Immature natural killer cell (primary cell): Measurements from ENCODE around the gene ZNF764. TPM values are rescaled to one million over a fixed set of nuclear protein-coding genes. Genes with fewer than 3 reads are reported as not detected.

Source experiments
- DNase-seq, 3 donors: peaks; one replicate each; pipeline ENCODE4 v3.0.0; 2022; ENCODE audit warnings: mixed read lengths in 1 of 3
- H3K27ac Mint-ChIP-seq, 6 donors: one replicate each; pipeline ENCODE4 v1.8.0; 2020; ENCODE audit warnings: mixed read lengths in 6 of 6, mild to moderate bottlenecking in 5 of 6, inconsistent platforms in 4 of 6, moderate library complexity in 3 of 6
- H3K27me3 Mint-ChIP-seq, 3 donors: one replicate each; pipeline ENCODE4 v1.8.0; 2020 to 2021; ENCODE audit warnings: low read depth in 3 of 3, mild to moderate bottlenecking in 3 of 3, mixed read lengths in 3 of 3, moderate library complexity in 3 of 3, inconsistent platforms in 1 of 3
- H3K36me3 Mint-ChIP-seq, 3 donors: one replicate each; pipeline ENCODE4 v1.8.0; 2020; ENCODE audit warnings: mixed read lengths in 3 of 3, inconsistent platforms in 2 of 3, mild to moderate bottlenecking in 2 of 3
- H3K4me1 Mint-ChIP-seq, 2 donors: one replicate each; pipeline ENCODE4 v1.8.0; 2020; ENCODE audit warnings: inconsistent platforms in 2 of 2, mild to moderate bottlenecking in 2 of 2, mixed read lengths in 2 of 2, moderate library complexity in 1 of 2
- H3K4me3 Mint-ChIP-seq, 5 donors: one replicate each; pipeline ENCODE4 v1.8.0; 2020; ENCODE audit warnings: mild to moderate bottlenecking in 5 of 5, mixed read lengths in 5 of 5, inconsistent platforms in 3 of 5, moderate library complexity in 3 of 5
- H3K9me3 Mint-ChIP-seq, 6 donors: one replicate each; pipeline ENCODE4 v1.8.0; 2020; ENCODE audit warnings: mild to moderate bottlenecking in 6 of 6, mixed read lengths in 6 of 6, inconsistent platforms in 4 of 6, moderate library complexity in 3 of 6
- polyA plus RNA-seq, 3 donors: library from polyadenylated mRNA; unstranded; fragments of 300-500 nt; fragmentation: Illumina TruSeq; gene quantifications; one replicate each; pipeline ENCODE4 v1.2.3, GENCODE V29; 2021

ZNF764 gene
- polyA plus RNA-seq, 3 donors from 2014 or later: 1.3 to 6.3 (median 2.3) TPM

DNA sequence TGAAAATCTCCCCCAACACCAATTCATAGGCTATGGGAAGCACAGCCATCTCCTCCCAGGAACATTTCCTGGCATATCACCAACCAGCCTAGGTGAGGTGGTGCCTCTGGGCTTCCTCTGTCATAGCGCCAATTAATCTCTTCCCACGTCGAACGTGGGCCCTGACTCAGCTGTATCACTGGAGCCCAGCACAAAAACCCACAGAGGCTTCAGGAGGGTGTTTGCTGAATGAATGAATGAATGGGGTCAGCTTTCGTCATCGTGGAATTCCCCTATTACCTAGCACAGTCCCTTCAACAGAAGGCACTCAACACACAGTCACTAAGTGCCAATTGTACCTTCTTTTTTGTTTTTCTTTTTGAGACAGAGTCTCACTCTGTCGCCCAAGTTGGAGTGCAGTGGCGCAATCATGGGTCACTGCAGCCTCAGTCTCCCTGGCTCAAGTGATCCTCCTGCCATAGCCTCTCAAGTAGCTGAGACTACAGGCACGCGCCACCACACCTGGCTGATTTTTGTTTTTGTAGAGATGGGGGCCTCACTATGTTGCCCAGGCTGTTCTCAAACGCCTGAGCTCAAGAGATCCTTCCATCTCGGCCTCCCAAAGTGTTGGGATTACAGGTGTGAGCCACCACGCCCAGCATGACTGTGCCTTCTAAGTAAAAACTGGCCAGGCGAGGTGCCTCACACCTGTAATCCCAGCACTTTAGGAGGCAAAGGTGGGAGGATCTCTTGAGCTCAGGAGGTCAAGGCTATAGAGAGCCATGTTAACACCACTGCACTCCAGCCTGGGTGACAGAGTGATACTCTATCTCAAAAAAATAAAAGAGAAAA, 9.2 kb upstream of the ZNF764 start:
- Mint-ChIP-seq H3K36me3 (no peaks in the 10 kb centered on the region), H3K4me1 (peaks cover 23 to 27% of the 10 kb centered on the region in 2 donors), H3K27ac (peak overlapping the region; percentile 85 to 95 (median 92)), H3K27me3 (peaks cover 2 to 21% (median 2%) of the 10 kb centered on the region in 3 donors), H3K4me3 (peak overlapping the region in 3 of 5 donors; percentile 73), H3K9me3 (no peaks in the 10 kb centered on the region)
- DNase-seq: no peak

GRCh38 chr16:30566531-30566930, 8.4 kb upstream of the ZNF764 start:
- H3K27me3 Mint-ChIP-seq: peaks cover 2 to 16% (median 2%) of the 10 kb centered on the region in 3 donors
- H3K4me3 Mint-ChIP-seq: no peak overlapping the region
- H3K27ac Mint-ChIP-seq: peak overlapping the region in 1 of 6 donors; percentile 72
- DNase-seq: no peak
- no peaks in the 10 kb centered on the region for H3K9me3 Mint-ChIP-seq
- H3K4me1 Mint-ChIP-seq: peaks cover 20% of the 10 kb centered on the region in 2 donors
- no peaks in the 10 kb centered on the region for H3K36me3 Mint-ChIP-seq

GRCh38 chr16:30565984-30566383, 7.8 kb upstream of the ZNF764 start:
- Mint-ChIP-seq H3K36me3 (no peaks in the 10 kb centered on the region), H3K4me1 (peaks cover 23 to 24% of the 10 kb centered on the region in 2 donors), H3K27ac (peak overlapping the region in 1 of 6 donors; percentile 57), H3K27me3 (peaks cover 2 to 18% (median 4%) of the 10 kb centered on the region in 3 donors), H3K9me3 (no peaks in the 10 kb centered on the region), H3K4me3 (no peak overlapping the region)
- DNase-seq: no peak

DNA sequence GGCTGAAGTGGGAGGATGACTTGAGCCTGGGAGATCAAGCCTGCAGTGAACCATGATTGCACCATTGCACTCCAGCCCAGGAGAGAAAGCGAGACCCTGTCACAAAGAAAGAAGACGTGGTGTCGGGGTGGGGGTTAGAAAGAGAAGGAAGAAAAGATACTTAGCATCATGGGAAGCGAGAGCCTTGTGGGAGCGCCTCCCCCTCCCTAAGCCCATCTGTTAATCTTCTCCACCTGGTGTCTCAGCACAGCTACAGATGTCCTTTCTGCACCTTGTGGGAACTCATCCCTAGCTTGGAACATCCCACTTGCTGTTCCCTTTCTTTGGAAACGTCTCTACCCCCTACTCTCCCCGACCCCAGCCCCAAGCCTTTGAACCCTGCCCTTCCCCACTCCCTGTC, 7.4 kb upstream of the ZNF764 start:
- no peak overlapping the region for H3K27ac Mint-ChIP-seq
- H3K4me3 Mint-ChIP-seq: no peak overlapping the region
- H3K27me3 Mint-ChIP-seq: peaks cover 2 to 20% (median 4%) of the 10 kb centered on the region in 3 donors
- H3K9me3 Mint-ChIP-seq: no peaks in the 10 kb centered on the region
- no peaks in the 10 kb centered on the region for H3K36me3 Mint-ChIP-seq
- H3K4me1 Mint-ChIP-seq: peaks cover 21 to 23% of the 10 kb centered on the region in 2 donors
- no peak for DNase-seq

GRCh38 chr16:30562021-30562420, 3.8 kb upstream of the ZNF764 start:
- no peaks in the 10 kb centered on the region for H3K9me3 Mint-ChIP-seq
- H3K4me1 Mint-ChIP-seq: peaks cover 27 to 28% of the 10 kb centered on the region in 2 donors

GRCh38 chr16:30561089-30561816, 3.1 kb upstream of the ZNF764 start:
- DNase-seq: peak; percentile 44 to 53 (median 53)
- H3K27me3 Mint-ChIP-seq: peaks cover 4 to 11% (median 8%) of the 10 kb centered on the region in 3 donors
- no peaks in the 10 kb centered on the region for H3K9me3 Mint-ChIP-seq
- H3K4me3 Mint-ChIP-seq: peak overlapping the region; percentile 89 to 94 (median 91)
- H3K36me3 Mint-ChIP-seq: peaks cover 0 to 2% (median 0%) of the 10 kb centered on the region in 3 donors
- peaks cover 29 to 33% of the 10 kb centered on the region in 2 donors for H3K4me1 Mint-ChIP-seq
- H3K27ac Mint-ChIP-seq: peak overlapping the region; percentile 90 to 97 (median 93)

More at GRCh38 chr16:30562021-30562420, 3.8 kb upstream of the ZNF764 start:
- H3K27me3 Mint-ChIP-seq: peaks cover 4 to 15% (median 8%) of the 10 kb centered on the region in 3 donors
- no peaks in the 10 kb centered on the region for H3K36me3 Mint-ChIP-seq
- peak overlapping the region; percentile 89 to 94 (median 91) for H3K4me3 Mint-ChIP-seq
- no peak for DNase-seq
- H3K27ac Mint-ChIP-seq: peak overlapping the region; percentile 90 to 97 (median 93)

GRCh38 chr16:30559690-30560089, 1.5 kb upstream of the ZNF764 start:
- DNase-seq: no peak
- Mint-ChIP-seq H3K4me3 (peak overlapping the region in 4 of 5 donors; percentile 9 to 67 (median 44)), H3K27ac (peak overlapping the region in 5 of 6 donors; percentile 54 to 82 (median 66)), H3K9me3 (no peaks in the 10 kb centered on the region), H3K4me1 (peaks cover 32 to 37% of the 10 kb centered on the region in 2 donors), H3K36me3 (peaks cover 0 to 4% (median 0%) of the 10 kb centered on the region in 3 donors), H3K27me3 (peaks cover 2 to 9% (median 8%) of the 10 kb centered on the region in 3 donors)

- no peak for DNase-seq
- H3K4me1 Mint-ChIP-seq: peaks cover 37 to 44% of the 10 kb centered on the region in 2 donors
- H3K27ac Mint-ChIP-seq: peak overlapping the region; percentile 66 to 90 (median 86)
- peak overlapping the region; percentile 82 to 88 (median 85) for H3K4me3 Mint-ChIP-seq
- H3K9me3 Mint-ChIP-seq: no peaks in the 10 kb centered on the region
- H3K27me3 Mint-ChIP-seq: peaks cover 2 to 8% (median 7%) of the 10 kb centered on the region in 3 donors
- H3K36me3 Mint-ChIP-seq: peaks cover 1 to 10% (median 3%) of the 10 kb centered on the region in 3 donors
Observed at GRCh38 chr16:30558789-30559377, 709 bp upstream of the ZNF764 start.

DNA sequence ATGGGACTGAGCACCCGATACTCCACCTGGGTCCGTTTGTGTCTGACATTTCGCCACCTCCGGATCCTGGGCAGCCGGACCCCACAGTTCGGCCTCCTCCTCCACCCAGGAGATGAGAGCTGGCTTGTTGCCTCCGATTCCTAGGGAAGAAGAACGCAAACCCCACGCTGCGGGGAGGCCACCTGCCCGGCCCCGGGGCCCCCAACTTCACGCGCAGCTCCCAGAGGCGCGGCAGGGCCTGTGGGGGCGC, 542 bp downstream of the ZNF764 start:
- H3K4me1 Mint-ChIP-seq: peaks cover 48 to 57% of the 10 kb centered on the region in 2 donors

DNA sequence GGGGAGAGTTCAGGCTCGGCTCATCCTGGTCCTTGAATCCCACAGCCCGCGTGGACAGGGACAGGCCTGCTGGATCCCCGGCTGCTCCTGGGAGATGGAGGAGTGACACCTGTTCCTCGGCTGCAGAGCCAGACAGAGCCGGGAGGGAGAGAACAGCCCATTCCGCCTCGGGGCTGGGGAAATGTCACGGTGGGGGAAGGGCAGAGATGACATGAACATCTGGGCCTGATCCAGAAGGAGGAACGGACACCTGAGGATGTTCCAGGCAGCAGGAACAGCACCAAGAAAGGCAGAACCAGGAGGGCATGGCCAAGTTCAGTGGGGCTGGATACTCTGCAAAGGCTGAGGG, 2.1 kb downstream of the ZNF764 start:
- Mint-ChIP-seq H3K27ac (peak overlapping the region in 4 of 6 donors; percentile 18 to 80 (median 37)), H3K4me1 (peaks cover 53 to 66% of the 10 kb centered on the region in 2 donors), H3K4me3 (peak overlapping the region; percentile 49 to 82 (median 70)), H3K9me3 (no peaks in the 10 kb centered on the region), H3K36me3 (peaks cover 3 to 17% (median 6%) of the 10 kb centered on the region in 3 donors), H3K27me3 (peaks cover 2 to 11% (median 9%) of the 10 kb centered on the region in 3 donors)
- DNase-seq: no peak

More for the DNA sequence above, 542 bp downstream of the ZNF764 start:
- Mint-ChIP-seq H3K27me3 (peaks cover 2 to 8% (median 6%) of the 10 kb centered on the region in 3 donors), H3K36me3 (peaks cover 3 to 17% (median 6%) of the 10 kb centered on the region in 3 donors), H3K27ac (peak overlapping the region; percentile 84 to 92 (median 89)), H3K4me3 (peak overlapping the region; percentile 82 to 88 (median 85)), H3K9me3 (no peaks in the 10 kb centered on the region)
- DNase-seq: no peak

GRCh38 chr16:30555315-30556124, 2.7 kb downstream of the ZNF764 start:
- Mint-ChIP-seq H3K9me3 (no peaks in the 10 kb centered on the region), H3K4me1 (peaks cover 52 to 65% of the 10 kb centered on the region in 2 donors), H3K36me3 (peaks cover 3 to 17% (median 6%) of the 10 kb centered on the region in 3 donors), H3K27ac (peak overlapping the region in 1 of 6 donors; percentile 80), H3K4me3 (peak overlapping the region in 3 of 5 donors; percentile 18 to 70 (median 70)), H3K27me3 (peaks cover 2 to 9% (median 7%) of the 10 kb centered on the region in 3 donors)
- no peak for DNase-seq

DNA sequence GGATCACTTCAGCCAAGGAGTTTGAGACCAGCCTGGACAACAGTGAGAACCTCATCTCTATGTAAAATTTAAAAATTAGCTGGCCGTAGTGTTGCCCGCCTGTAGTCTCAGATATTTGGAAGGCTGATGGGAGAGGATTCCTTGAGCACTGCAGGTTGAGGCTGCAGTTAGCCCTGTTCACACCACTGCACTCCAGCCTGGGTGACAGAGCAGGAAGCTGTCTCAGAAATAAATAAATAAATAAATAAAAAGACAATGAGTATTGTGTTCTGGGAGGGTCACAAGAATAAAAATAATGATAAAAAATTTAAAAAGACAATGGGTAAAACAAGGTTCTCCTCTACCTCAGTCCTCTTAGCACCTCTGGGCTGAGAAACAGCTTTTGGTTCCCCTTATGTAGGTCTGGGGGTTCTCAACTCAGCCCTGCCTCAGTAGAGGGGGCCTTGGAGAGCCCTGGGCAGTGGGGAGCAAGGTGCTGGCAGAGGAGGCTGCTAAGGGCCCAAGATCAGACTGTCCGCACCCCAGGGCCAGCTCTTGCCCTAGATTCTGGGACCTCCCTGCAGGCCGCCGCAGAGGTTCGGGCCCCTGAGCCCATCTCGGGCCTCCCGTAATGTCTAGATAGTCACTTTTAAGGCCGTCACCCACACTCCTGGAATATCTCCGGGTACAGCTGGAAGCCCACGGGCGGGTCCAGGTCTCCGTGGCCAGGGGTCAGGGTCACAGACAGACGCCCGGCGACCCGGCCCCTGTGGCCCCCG, 3.4 kb downstream of the ZNF764 start:
- peak overlapping the region in 2 of 5 donors; percentile 21 to 57 for H3K4me3 Mint-ChIP-seq
- peak overlapping the region in 3 of 6 donors; percentile 5 to 91 (median 73) for H3K27ac Mint-ChIP-seq
- H3K27me3 Mint-ChIP-seq: peaks cover 2 to 9% (median 5%) of the 10 kb centered on the region in 3 donors
- no peaks in the 10 kb centered on the region for H3K9me3 Mint-ChIP-seq
- H3K4me1 Mint-ChIP-seq: peaks cover 52 to 65% of the 10 kb centered on the region in 2 donors
- no peak for DNase-seq
- H3K36me3 Mint-ChIP-seq: peaks cover 3 to 17% (median 6%) of the 10 kb centered on the region in 3 donors
